Gastroesophageal sphincter (tissue), 4 donors: ENCODE results near the gene ADGRD1. TPM values are rescaled to one million over a fixed set of nuclear protein-coding genes. Genes with fewer than 3 reads are reported as not detected.

Experiments
- ATAC-seq: fragments of 150-250 bp; one replicate; pipeline ENCODE4 v1.9.1; 2016; ENCODE audit warnings: mild to moderate bottlenecking, moderate library complexity
- H3K27ac ChIP-seq, 4 donors: fragments of 200-600 bp; sonication (generic) in 3 of 4; 1 replicate in 3 of 4; 2 replicates in 1 of 4; pipeline ENCODE4 v1.5.1; 2016 to 2019
- H3K27me3 ChIP-seq: fragments of 200-600 bp; sonication (generic); one replicate; pipeline ENCODE4 v1.5.1; 2019
- H3K36me3 ChIP-seq, 2 donors: fragments of 200-600 bp; sonication (generic); one replicate each; pipeline ENCODE4 v1.5.1; 2019; ENCODE audit warnings: control low read depth in 1 of 2
- H3K4me1 ChIP-seq, 3 donors: fragments of 200-600 bp; sonication (generic); 1 replicate in 2 of 3; 2 replicates in 1 of 3; pipeline ENCODE4 v1.5.1; 2016 to 2019; ENCODE audit warnings: control low read depth in 2 of 3
- H3K4me3 ChIP-seq, 2 donors: fragments of 200-600 bp; sonication (generic); one replicate each; pipeline ENCODE4 v1.5.1; 2019; ENCODE audit warnings: mild to moderate bottlenecking in 1 of 2, moderate library complexity in 1 of 2
- H3K9me3 ChIP-seq, 3 donors: fragments of 200-600 bp; sonication (generic); one replicate each; pipeline ENCODE4 v1.5.1; 2017 to 2019; ENCODE audit warnings: control low read depth in 2 of 3
- EP300 ChIP-seq: sonication (generic); formaldehyde crosslinking; IDR thresholded peaks from one replicate; pipeline ENCODE4 v1.6.1; 2017; ENCODE audit warnings: antibody characterized with exemption, mild to moderate bottlenecking
- POLR2A ChIP-seq, 2 donors: fragments of 450-650 bp; IDR thresholded peaks; one replicate each; pipeline ENCODE4 v1.6.1; 2017; ENCODE audit warnings: antibody characterized with exemption in 2 of 2, mild to moderate bottlenecking in 2 of 2, moderate library complexity in 1 of 2
- POLR2AphosphoS5 ChIP-seq: sonication (generic); formaldehyde crosslinking; IDR thresholded peaks from one replicate; pipeline ENCODE4 v1.6.1; 2017; ENCODE audit warnings: antibody characterized with exemption
- WGBS, 2 donors: methylation state at CpG; one replicate each; pipeline ENCODE4 v1.1.5; 2018; ENCODE audit warnings: low coverage in 1 of 2; 5-methylcytosine and 5-hydroxymethylcytosine counted together
- total RNA-seq, 4 donors: library from RNA; depleted of rRNA; stranded (reverse); fragments of >200 nt; gene quantifications; one replicate each; pipeline ENCODE4 v1.1.0, GENCODE V29; 2016
- TF ChIP-seq, protein P1 (sequence below), 4 experiments: fragments of 200-600 bp in 2 of 4; fragments of 450-650 bp in 2 of 4; sonication (generic) in 1 of 4; IDR thresholded peaks; one replicate each; pipeline ENCODE4 v1.5.1; 2017 to 2019; ENCODE audit warnings: antibody characterized with exemption in 4 of 4, mild to moderate bottlenecking in 2 of 4, moderate library complexity in 2 of 4

Gene ADGRD1
- total RNA-seq, 4 donors from 2014 or later: 19.1 to 43.4 (median 31.3) TPM

DNA sequence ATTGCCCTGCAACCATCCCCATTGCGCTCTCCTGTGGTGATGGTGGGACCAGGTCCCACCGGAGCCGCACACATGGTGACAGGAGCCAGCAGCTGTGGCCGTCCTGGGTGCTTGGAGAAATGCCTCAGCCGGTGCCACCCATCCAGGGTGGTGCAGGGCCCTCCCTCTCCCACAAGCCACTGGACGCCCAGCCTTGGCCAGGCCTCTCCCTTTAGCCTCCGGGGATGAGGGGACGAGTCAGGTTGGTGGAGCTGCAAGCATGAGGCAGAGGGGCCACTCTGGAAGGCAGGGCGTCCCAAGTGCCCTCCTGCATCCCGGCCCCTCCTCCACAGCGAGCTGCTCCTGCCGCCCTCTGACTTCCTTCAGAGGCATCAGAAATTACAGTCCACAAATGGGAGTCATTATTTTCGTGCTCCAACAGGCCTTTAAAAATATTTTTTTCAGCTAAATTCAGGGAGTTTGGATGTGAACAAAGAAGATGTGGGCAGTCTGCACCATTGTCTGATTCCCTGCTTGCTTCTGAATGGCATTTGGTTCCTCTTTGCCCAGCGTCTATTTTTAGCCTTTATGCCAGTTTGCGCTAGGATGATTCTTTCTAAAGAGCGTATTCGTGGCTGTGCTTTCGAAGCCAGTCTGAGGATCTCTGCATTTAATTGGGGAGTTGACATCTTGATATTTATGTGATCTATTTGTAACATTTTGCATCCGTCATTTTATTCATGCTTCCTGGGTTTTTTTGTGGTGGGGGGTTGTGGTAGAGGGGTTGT, 189.4 kb downstream of the ADGRD1 start:
- H3K4me1 ChIP-seq: peaks cover 0 to 5% (median 0%) of the 10 kb centered on the region in 3 donors
- TF ChIP-seq POLR2A (IDR thresholded peaks at IDR 0.05): no peak
- TF ChIP-seq EP300: no peak
- no peak for TF ChIP-seq POLR2AphosphoS5
- TF ChIP-seq, protein P1, sequence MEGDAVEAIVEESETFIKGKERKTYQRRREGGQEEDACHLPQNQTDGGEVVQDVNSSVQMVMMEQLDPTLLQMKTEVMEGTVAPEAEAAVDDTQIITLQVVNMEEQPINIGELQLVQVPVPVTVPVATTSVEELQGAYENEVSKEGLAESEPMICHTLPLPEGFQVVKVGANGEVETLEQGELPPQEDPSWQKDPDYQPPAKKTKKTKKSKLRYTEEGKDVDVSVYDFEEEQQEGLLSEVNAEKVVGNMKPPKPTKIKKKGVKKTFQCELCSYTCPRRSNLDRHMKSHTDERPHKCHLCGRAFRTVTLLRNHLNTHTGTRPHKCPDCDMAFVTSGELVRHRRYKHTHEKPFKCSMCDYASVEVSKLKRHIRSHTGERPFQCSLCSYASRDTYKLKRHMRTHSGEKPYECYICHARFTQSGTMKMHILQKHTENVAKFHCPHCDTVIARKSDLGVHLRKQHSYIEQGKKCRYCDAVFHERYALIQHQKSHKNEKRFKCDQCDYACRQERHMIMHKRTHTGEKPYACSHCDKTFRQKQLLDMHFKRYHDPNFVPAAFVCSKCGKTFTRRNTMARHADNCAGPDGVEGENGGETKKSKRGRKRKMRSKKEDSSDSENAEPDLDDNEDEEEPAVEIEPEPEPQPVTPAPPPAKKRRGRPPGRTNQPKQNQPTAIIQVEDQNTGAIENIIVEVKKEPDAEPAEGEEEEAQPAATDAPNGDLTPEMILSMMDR (IDR thresholded peaks at IDR 0.05): no peak
- no peaks in the 10 kb centered on the region for H3K27me3 ChIP-seq
- H3K27ac ChIP-seq: no peak overlapping the region
- 44 to 60% methylated on average over 8 to 10 of the region's 19 CpGs for WGBS, 2 donors
- no peak overlapping the region for H3K4me3 ChIP-seq
- ATAC-seq: no peak
- H3K9me3 ChIP-seq: no peaks in the 10 kb centered on the region
- H3K36me3 ChIP-seq: peaks cover 0 to 17% of the 10 kb centered on the region in 2 donors

DNA sequence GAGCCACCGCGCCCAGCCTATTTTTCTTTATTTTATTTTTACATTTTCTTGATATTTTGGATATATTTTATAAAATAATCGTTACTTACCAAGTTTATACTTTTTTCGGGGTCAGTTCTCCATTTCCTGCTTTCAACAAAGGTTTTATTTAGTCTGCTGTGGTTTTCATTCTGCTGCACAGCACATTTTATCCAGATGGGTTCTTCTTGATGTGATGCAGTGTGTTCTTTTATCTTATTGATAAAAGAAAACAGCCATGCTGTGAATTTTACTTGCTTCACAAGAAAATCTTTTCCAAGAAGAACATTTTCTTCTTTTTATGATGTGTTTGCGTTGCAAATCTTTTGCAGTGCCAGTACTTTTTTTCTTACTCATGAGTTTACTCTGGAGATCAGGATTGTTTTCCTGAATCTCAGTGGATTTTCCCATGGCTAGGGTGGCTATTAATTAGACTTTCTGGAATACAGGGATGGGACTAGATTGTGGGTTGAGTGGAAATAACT, 192.5 kb downstream of the ADGRD1 start:
- TF ChIP-seq POLR2A (IDR thresholded peaks at IDR 0.05) (no peak), EP300 (no peak), POLR2AphosphoS5 (no peak)
- TF ChIP-seq, protein P1 (IDR thresholded peaks at IDR 0.05): no peak
- Histone ChIP-seq H3K27me3 (no peaks in the 10 kb centered on the region), H3K9me3 (no peaks in the 10 kb centered on the region), H3K4me1 (peaks cover 0 to 5% (median 0%) of the 10 kb centered on the region in 3 donors), H3K36me3 (no peaks in the 10 kb centered on the region), H3K27ac (no peak overlapping the region), H3K4me3 (no peak overlapping the region)
- 70 to 81% methylated on average over 4 to 5 of the region's 5 CpGs for WGBS, 2 donors
- no peak for ATAC-seq

- Histone ChIP-seq H3K36me3 (no peaks in the 10 kb centered on the region), H3K4me1 (peaks cover 0 to 5% (median 0%) of the 10 kb centered on the region in 3 donors), H3K4me3 (no peak overlapping the region), H3K9me3 (no peaks in the 10 kb centered on the region), H3K27ac (no peak overlapping the region), H3K27me3 (no peaks in the 10 kb centered on the region)
- 100% methylated on average over 1 of the region's 1 CpG for WGBS, 2 donors
- TF ChIP-seq EP300: no peak
- TF ChIP-seq POLR2AphosphoS5: no peak
- TF ChIP-seq POLR2A (IDR thresholded peaks at IDR 0.05): no peak
- TF ChIP-seq, protein P1 (IDR thresholded peaks at IDR 0.05): no peak
- ATAC-seq: no peak
Measured at GRCh38 chr12:131147293-131147692, 193.6 kb downstream of the ADGRD1 start.

DNA sequence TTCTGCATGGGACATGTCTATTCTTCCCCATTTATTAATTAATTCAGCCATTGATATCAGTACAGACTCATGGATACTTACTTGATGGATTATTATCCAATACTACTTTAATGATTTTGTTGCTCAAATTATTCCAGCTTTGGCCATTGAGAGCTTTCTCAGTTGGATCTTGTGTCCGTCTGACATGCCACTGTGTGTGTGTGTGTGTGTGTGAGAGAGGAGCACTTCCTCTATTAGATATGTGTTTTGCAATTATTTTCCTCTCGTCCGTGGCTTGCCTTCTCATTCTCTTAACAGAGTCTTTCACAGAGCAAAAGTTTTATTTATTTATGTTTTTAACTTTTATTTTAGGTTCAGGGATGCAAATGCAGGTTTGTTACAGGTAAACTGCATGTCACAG, 194.2 kb downstream of the ADGRD1 start:
- Histone ChIP-seq H3K27me3 (no peaks in the 10 kb centered on the region), H3K36me3 (no peaks in the 10 kb centered on the region), H3K4me1 (peaks cover 0 to 3% (median 0%) of the 10 kb centered on the region in 3 donors), H3K4me3 (no peak overlapping the region), H3K9me3 (no peaks in the 10 kb centered on the region), H3K27ac (no peak overlapping the region)
- WGBS, 2 donors: 71 to 74% methylated on average over 3 of the region's 3 CpGs
- TF ChIP-seq EP300: no peak
- TF ChIP-seq POLR2A (IDR thresholded peaks at IDR 0.05): no peak
- TF ChIP-seq, protein P1 (IDR thresholded peaks at IDR 0.05): no peak
- TF ChIP-seq POLR2AphosphoS5: no peak
- ATAC-seq: no peak
